ENCODE data around the gene CNIH3.

DNA sequence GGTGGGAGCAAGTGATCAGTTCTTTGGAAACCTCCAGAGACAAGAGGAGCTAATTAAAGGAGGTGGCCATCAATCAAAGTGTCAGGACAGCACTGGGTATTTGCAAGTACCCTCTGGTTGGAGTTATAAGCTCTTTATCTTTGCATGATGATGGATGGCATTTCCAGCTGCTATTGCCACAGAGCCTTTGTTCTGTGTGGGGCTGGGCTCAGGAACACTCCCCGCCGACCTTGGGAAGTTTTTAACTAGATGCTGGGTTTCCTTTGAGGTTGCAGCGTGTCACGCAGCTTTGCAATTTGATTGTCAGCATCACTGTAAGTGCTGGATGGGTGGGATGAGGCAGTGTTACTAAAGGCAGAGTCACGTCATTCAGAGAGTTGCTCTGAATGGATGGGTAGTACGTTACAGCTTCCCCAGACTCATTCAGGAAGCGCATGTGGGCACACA is 68.9 kb downstream of the CNIH3 start:
- TF ChIP-seq CTCF (IDR thresholded peaks at IDR 0.05) (no peak), POLR2A (IDR thresholded peaks at IDR 0.05) (no peak)
